IPS-11a (cell line): ENCODE data around the gene APH1A.
A peak's percentile ranks its signal among the peaks of the same experiment; 100 is the strongest.
"Not testable (repeated sequence)": the region's sequence is repeated elsewhere in the genome, so short reads cannot be mapped to it uniquely, and the experiment has no call there.

Experiments
- H3K4me3 ChIP-seq: one replicate; pipeline ENCODE4 v1.5.1; 2013; ENCODE audit warnings: low read depth, low read length, control low read depth

Gene APH1A

DNA sequence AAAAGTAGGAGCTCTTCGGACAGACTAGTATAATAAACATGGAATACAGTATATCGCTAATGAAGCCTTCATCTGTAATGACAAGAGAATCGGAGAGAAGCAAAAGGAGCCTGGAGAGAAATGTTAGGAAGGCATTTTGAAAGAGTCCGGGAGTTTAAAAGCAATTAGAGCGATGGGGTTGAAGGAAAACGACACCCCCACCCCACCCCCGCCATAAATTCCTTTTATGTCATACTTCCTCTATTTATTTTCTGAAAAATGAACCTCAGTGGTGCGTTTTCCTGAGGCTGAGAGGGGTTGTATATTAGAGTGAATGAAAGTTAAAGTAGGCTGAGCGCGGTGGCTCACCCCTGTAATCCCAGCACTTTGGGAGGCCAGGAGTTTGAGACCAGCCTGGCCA is 635 bp upstream of the APH1A start:
- H3K4me3 ChIP-seq = peak overlapping the region; percentile 94

DNA sequence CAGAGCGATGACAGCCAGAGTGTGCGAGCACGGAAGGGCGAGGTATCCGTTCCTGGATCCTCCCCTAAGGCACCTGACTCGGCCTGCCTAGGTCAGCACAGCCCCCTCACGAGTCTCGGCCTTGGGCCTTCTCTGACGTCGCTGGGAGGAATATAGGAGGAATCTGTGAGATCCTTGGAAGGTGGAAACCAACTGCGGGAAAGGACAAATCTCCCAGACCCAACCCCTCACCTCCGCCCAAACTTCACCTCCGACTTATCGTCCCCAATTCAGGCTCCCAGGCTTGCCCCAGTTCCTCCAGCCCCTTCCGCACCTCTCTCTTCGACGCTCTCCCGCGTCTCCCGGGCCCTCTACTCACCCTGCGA is 494 bp downstream of the APH1A start:
- peak overlapping the region; percentile 94 for H3K4me3 ChIP-seq

DNA sequence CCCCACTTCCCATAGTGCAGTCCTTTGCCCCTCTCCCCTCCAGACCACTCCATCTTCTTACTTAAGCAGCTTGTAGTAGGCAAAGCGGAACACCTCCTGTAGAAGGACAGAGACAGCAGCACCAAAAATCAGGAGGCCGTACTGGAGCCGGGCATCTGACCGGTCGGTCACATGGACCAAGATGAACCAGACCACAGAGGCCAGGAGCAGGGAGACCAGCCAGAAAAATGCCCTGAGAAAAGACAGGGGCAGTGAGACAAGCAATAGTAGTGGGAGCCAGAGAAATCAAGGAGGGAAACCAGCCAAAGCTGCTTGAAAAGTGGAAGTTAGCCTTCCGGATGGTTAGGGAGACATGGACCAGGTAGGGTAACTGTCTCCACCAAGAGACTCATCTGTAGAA is 920 bp downstream of the APH1A start:
- peak overlapping the region; percentile 94 for H3K4me3 ChIP-seq

DNA sequence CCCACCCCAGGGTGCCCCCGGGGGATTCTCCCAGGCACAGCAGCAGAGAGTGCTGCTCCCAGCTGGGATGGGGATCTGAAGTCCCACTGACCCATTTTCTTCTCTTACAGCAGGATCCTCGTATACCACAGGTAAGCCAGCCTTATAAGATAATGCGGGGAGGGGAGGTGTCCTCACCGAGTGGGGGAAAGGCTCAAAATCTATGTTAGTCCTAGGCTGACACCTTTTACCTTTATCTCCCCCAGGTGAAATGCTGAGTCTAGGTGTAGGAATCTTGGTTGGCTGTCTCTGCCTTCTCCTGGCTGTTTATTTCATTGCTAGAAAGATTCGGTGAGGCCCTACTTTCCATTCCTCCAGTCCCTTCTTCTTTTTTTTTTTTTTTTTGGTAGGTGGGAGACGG is 5.3 kb downstream of the APH1A start:
- no peak overlapping the region for H3K4me3 ChIP-seq

DNA sequence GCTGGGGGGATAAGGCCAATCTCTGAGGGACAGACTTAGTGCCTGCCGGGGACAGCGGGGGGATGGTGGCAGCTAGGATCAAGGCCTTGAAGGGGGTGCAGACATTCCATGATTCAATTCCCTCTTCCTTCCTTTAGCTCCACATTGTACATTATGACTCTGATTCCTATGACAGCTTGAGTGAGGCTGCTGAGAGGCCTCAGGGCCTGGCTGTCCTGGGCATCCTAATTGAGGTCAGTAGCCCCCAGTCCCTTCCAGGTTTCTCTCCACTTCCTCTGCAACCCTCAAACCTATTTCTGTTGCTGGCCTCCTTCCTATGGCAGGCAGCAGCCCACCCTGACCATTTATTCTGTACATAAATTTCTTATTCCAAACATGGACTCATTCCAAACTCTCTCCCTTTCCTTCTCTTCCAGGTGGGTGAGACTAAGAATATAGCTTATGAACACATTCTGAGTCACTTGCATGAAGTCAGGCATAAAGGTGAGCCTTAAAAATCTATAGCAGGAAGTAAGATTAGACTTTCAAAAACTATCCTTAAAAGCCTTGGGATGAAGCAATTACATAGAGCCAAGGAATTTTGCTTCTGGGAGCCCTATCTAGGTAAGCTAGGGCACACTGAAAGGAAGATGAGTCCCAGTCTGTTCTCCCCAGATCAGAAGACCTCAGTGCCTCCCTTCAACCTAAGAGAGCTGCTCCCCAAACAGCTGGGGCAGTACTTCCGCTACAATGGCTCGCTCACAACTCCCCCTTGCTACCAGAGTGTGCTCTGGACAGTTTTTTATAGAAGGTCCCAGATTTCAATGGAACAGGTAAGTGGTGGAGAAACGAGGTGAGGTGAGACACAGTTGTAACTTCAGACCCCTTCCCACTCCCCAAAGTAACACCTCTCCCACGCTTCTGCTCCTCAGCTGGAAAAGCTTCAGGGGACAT is 6.2 kb downstream of the APH1A start:
- H3K4me3 ChIP-seq = no peak overlapping the region

DNA sequence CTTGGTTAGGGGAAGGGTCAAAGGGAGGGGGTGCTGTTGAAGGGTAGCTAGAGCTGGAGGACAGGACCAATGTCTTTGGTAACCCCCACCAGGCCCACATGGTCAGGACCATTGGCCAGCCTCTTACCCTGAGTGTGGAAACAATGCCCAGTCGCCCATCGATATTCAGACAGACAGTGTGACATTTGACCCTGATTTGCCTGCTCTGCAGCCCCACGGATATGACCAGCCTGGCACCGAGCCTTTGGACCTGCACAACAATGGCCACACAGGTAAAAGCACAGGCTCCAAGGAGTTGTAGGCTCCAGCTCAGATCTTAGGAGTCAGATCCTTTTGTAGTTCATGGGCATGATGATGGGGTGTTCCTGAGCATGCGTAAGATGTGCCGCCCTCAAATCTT is 7.4 kb downstream of the APH1A start:
- no peak overlapping the region for H3K4me3 ChIP-seq

DNA sequence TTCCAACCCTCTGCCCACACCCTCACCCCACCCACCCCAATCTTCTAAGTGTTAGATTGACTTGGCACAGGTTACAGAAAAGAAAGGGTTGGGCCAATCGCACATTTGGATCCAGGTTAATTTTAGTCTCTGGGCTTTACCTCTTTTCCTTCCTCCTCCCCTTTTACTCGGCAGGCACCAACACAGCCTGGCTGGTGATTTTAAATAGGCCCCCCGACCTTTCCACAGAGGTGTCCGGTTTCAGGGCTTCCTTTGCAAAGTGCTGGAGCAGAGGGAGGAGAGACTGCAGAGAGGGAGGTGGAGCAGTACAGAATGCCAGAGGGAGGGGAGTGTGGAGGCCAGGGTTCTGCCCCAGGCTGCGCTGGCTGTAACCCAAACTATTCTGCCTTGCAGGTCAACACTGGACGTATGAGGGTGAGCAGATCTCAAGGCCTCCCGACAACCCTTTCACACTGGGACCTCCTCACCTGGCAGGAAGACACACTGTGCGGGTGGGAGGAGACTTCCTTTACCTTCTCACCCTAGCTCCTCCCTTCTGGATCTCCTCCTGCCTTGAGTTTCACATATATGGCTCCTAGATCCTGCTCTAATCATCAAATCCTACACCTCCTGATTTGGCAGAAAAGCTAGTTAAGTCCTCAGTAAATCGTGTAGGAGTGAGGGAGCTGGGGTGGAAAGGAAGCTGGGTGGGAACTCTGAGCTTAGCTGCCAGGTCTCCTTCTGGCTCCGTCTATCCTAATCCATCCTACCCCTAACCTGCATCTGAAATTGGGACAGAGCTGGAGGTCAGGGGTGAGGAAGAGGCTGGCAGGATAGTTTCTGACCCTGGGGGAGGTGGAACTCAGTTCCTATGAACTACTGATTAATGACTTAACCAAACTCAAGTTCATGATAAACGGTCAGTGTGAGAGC is 8.8 kb downstream of the APH1A start:
- peak overlapping the region; percentile 62 for H3K4me3 ChIP-seq

DNA sequence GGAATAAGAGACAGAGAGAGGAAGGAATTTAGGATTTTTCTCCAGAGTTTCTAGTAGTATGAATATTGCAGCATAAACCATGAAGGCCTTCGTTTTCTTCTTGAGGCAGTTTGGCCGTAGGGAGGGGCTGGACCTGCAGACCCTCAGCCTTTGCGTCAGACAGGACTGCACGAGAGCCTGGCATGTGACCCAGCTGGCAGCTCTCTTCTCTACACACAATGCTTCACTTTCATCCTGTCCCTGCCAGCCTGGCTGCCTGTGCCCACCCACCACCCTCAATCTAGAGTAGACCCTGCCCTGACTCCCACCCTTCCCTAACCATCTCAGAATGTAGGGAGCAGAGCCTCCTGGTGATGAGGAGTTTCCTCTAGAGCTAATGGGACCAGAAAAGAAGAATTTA is 9.6 kb downstream of the APH1A start:
- H3K4me3 ChIP-seq = peak overlapping the region; percentile 62

DNA sequence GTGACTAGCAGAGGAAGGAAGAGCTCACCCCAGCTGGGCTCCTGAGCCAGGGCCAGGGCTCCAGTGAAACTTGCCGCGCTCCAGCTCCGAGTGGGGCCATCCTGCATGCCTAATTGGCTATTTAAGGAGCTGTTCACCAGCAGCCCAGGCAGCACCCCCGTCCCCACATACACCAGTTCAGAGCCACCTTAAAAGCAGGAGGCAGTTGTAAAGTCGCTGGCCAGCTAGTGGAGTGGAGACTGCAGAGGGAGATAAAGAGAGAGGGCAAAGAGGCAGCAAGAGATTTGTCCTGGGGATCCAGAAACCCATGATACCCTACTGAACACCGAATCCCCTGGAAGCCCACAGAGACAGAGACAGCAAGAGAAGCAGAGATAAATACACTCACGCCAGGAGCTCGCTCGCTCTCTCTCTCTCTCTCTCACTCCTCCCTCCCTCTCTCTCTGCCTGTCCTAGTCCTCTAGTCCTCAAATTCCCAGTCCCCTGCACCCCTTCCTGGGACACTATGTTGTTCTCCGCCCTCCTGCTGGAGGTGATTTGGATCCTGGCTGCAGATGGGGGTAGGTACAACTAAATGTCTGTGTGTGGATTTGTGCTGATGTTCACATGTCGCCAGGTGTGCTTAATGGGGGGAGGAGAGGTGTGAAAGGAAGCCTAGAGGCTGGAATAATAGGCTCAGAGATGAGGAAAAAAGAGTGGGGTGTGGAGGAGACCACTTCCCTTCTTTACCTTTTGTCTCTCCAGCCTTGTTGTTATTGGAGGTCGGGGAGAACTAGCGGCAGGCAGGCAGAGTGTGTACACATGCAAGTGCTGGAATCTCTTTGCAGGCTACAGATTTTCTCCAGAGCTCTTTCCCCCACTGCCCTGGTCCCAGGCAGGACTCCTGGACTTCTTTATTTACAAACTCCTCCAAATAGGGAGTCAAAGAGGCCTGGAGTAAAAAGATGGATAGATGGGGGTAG is 10.9 kb downstream of the APH1A start, which contains the start of gene CA14:
CA14 (plus strand) TSS at position 151 of the 962 bp plus-strand sequence; CDS start at position 506, 355 bp downstream.
- H3K4me3 ChIP-seq = peak within 1 kb of the TSS; percentile 62

DNA sequence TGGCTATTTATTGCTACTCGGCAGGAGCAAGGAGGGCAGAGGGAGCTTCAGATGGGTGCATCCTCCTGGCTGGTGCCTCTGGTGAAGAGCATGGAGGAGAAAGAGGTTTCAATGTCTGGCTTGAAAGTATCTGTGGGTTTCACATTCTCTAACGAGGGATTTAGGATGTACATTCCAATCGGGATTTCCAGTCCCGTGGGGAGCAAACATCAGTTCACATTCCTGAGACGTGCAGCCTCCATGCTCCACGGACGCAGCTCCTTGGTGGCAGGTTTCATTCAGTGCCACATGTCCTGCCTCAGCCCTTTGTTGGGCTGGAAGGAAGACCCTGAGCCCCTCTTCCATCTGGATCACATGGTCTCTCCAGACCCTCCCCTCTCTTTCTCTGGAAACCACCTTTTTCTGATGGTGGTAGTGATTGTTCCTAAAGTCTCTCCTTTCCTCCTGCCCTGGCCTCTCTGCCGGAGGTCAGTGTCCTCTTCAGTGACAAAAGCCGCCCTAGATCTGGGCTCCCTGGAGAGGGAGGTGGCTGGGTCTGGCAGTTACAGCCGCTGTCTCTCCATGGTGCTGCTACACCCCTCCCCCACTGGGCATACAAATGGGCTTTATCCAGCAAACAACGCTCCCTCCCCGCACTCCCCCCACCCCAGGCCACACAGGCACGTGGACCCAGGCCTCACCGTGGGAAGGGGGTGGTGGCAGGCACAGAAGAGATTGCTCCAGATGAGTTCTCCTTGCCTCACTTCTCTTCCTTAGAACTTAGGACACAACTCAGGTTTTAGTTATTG is 12.1 kb downstream of the APH1A start:
- peak overlapping the region; percentile 62 for H3K4me3 ChIP-seq

DNA sequence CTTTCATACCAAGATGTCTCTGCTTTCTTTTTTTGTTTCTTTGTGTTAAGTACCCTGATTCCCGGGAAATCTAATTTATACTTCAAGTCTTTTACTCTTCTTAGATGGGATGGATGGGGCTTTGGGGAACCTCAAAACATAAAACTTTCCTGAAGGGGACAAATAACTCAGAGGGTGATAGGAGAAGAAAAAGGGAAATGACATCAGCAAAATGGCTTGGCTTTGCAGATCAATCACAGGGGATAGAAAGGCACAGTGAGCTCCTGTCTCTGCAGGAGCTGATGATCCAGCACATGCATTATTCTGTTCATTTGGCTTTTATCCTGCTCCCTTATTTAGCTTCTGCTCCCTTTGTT is 12.6 kb downstream of the APH1A start:
- H3K4me3 ChIP-seq = peak overlapping the region; percentile 62

DNA sequence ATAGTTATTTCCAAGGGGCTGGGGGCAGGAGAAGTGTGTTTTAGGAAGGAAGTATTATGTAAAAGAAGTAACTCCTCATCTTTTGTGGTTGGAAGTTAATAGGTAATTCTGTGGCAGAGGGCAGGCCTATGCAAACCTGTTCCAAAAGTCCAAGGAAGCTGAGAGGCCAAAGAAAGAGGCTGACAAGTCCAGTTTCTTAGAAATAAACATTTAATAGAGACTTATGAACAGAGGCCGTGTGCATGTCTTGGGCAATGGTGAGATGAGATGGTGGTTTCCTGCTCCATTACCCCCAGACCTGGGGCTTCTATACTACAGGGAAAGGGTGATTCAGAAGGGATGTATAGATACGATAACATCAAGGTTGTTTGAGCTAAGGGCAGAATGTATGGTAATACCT is 18.9 kb downstream of the APH1A start:
- H3K4me3 ChIP-seq = no peak overlapping the region

DNA sequence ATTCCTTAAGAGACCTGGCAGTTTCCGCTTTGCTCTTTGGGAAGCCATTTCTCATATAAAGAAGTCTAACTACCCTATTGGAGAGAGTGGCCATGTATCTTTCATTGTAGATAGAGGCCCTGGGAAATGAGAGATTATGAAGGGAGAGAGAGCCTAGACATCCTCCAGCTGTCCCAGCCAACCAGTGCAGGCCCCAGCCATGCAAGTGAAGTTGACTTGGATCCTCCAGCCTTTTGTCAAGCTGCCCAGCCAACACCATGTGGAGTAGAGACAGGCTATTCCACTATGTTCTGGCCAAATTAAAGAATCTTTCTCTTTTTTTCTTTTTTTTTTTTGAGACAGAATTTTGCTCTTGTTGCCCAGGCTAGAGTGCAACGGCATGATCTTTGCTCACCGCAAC is 25.8 kb downstream of the APH1A start:
- H3K4me3 ChIP-seq = no peak overlapping the region

DNA sequence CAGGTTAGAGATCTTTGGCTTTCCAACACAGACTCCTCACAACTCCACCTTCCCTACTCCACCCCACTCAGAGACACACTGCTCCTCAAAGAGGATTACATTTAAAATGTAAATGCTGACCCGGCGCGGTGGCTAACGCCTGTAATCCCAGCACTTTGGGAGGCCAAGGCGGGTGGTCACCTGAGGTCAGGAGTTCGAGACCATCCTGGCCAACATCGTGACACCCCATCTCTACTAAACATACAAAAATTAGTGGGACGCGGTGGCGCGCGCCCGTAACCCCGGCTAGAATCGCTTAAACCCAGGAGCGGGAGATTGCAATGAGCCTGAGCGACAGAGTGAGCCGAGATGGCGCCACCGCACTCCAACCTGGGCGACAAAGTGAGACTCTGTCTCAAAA is 31.1 kb downstream of the APH1A start:
- no peak overlapping the region for H3K4me3 ChIP-seq

DNA sequence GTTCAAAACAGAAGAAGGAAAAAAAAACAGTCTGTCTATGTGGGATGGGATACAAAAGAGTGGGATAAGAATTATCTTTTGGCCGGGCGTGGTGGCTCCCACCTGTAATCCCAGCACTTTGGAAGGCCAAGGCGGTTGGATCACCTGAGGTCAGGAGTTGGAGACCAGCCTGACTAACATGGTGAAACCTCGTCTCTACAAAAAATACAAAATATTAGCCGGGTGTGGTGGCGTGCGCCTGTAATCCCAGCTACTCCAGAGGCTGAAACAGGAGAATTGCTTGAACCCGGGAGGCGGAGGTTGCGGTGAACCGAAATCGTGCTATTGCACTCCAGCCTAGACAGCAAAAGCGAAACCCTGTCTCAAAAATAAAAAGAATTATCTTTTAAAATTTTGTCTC is 31.6 kb downstream of the APH1A start:
- not testable (repeated sequence) for H3K4me3 ChIP-seq

DNA sequence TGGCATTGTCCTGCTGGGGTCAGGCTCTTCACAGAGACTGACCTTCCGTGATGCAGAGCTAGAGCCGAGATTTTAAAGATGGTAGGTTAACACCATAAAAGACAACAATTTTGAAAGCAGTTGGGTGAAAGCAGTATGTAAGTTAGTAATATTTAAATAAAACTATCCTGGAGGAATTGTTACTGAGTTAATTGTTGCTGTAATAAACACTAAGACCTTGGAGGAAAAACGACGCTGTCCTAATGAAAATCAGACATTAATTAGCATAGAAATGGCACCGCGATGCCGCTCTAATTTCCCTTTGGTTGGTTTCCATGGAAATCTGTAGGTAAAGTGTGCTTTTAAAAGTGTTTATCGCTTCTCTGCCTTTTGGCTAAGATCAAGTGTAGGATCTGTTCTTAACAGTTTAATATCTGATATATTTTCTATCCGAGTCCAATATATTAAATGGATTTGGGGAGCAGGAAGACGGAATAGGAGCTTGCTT is 32.2 kb downstream of the APH1A start:
- peak overlapping the region; percentile 59 for H3K4me3 ChIP-seq

DNA sequence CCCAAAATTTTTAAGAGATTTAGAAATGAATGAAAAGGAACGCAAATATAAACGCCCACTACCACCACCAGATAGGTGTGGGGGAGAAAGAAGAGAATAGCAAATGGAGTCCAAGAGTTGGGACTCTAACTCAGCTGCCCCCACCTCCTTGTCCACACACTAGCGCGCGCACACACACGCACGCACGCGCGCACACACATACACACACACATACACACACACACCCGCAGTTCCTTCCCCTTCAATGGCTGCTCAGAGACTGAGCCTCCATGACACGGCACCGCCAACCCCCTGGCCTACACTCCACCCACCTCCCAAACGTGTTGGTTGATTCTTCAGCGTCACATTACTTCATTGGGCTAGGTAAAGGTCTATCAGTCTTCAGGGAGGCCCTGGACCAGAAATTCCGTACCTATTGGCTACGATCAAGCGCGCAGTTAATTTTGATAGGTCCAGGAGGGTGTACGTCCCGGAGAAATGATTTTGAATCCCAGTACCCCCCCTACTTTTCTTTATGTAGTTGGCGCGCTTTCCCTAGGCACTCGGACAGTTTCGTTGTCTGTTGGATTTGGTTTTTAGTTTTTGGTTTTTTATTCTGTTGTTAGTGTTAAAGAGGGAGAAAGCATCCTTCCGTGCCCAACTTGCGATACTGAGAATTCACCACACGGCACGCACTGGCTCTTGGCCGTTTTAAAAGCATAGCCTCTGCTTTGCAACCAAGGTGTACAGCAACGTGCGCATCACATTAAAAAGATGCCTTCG is 32.8 kb downstream of the APH1A start, which contains the start of gene ANP32E:
ANP32E (minus strand) TSS at position 261 of the 762 bp plus-strand sequence. CDS start 326 bp downstream, outside the sequence.
- peak within 1 kb of the TSS; percentile 78 for H3K4me3 ChIP-seq

DNA sequence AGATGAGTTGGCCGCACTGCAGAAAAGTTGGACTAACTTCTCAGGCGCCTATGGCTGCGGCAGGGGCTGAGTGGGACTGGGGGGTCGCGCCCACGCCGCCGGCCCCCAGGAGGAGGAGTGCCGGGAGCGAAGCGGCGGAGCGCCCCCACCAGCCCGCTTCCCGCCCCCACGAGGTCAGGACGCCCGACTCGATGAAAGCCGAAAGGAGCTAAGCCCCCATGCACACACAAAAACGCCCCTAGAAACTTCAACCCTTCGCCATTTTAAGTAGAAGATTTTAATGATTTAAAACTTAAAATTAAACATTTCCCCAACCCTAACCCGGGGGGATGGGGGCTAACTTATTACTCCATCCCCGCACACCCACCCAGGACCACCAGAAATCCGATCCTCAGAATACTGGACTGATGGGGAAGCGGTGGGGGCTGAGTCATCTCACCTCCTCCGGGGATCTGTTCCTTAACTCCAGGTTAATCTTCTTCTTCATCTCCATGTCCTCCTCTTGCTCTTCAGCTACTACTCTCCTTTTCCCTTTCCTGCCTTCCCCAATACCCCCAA is 33.4 kb downstream of the APH1A start:
- peak overlapping the region; percentile 78 for H3K4me3 ChIP-seq
